Loucy (cell line): ENCODE results near the gene TSPAN10.

ENCODE experiments used
- H2AFZ ChIP-seq: fragments of 200-600 bp; sonication (generic); 2 replicates; pipeline ENCODE4 v1.6.0; 2016; ENCODE audit warnings: antibody characterized with exemption, mild to moderate bottlenecking, low read length, moderate library complexity
- H3F3A ChIP-seq: fragments of 200-600 bp; 2 replicates; pipeline ENCODE4 v1.6.0; 2016; ENCODE audit warnings: antibody characterized with exemption, low read depth, mild to moderate bottlenecking
- H3K27me3 ChIP-seq: fragments of 200-600 bp; sonication (generic); 2 replicates; pipeline ENCODE4 v1.6.1; 2014; ENCODE audit warnings: low read length, mild to moderate bottlenecking; ENCODE audit not compliant: insufficient read depth, poor library complexity, severe bottlenecking
- H3K36me3 ChIP-seq: fragments of 200-600 bp; sonication (generic); 2 replicates; pipeline ENCODE4 v1.6.1; 2016; ENCODE audit warnings: low read length; ENCODE audit not compliant: insufficient read depth
- H3K4me1 ChIP-seq: fragments of 200-600 bp; sonication (generic); 2 replicates; pipeline ENCODE4 v1.5.1; 2014; ENCODE audit warnings: low read length, mild to moderate bottlenecking; ENCODE audit not compliant: insufficient read depth, poor library complexity, severe bottlenecking
- H3K4me2 ChIP-seq: fragments of 200-600 bp; sonication (generic); 2 replicates; pipeline ENCODE4 v1.6.0; 2014; ENCODE audit warnings: antibody characterized with exemption, low read length, low read depth, mild to moderate bottlenecking; ENCODE audit not compliant: poor library complexity, severe bottlenecking
- H3K4me3 ChIP-seq: fragments of 200-600 bp; sonication (generic); 2 replicates; pipeline ENCODE4 v1.5.1; 2014; ENCODE audit warnings: low read length, mild to moderate bottlenecking, mixed read lengths; ENCODE audit not compliant: poor library complexity, severe bottlenecking
- H3K79me2 ChIP-seq: fragments of 200-600 bp; sonication (generic); 2 replicates; pipeline ENCODE4 v1.6.1; 2014; ENCODE audit warnings: low read length; ENCODE audit not compliant: insufficient read depth
- H3K9ac ChIP-seq: fragments of 200-600 bp; sonication (generic); 2 replicates; pipeline ENCODE4 v1.6.0; 2014; ENCODE audit warnings: mild to moderate bottlenecking, low read depth, low read length, moderate library complexity; ENCODE audit not compliant: poor library complexity, severe bottlenecking
- H3K9me2 ChIP-seq: fragments of 200-600 bp; sonication (generic); replicated peaks from 2 replicates; pipeline ENCODE4 v1.6.1; 2016; ENCODE audit warnings: low read depth, low read length, mixed read lengths
- H3K9me3 ChIP-seq: fragments of 200-600 bp; sonication (generic); 2 replicates; pipeline ENCODE4 v1.6.1; 2014; ENCODE audit warnings: mild to moderate bottlenecking, antibody characterized with exemption, low read length, low read depth; ENCODE audit not compliant: insufficient read depth
- H4K20me1 ChIP-seq: fragments of 200-600 bp; sonication (generic); 2 replicates; pipeline ENCODE4 v1.6.0; 2014; ENCODE audit warnings: antibody characterized with exemption, low read length, mild to moderate bottlenecking; ENCODE audit not compliant: insufficient read depth, poor library complexity, severe bottlenecking
- CTCF ChIP-seq: fragments of 200-600 bp; sonication (generic); conservative IDR thresholded peaks from 2 replicates; pipeline ENCODE4 v1.5.1; 2014; ENCODE audit warnings: mild to moderate bottlenecking, antibody characterized with exemption, low read length
- EZH2phosphoT487 ChIP-seq: fragments of 200-600 bp; IDR thresholded peaks from 2 replicates; pipeline ENCODE4 v1.6.1; 2018; ENCODE audit warnings: antibody characterized with exemption, mild to moderate bottlenecking, moderate library complexity, borderline replicate concordance

Gene TSPAN10

GRCh38 chr17:81608082-81608481 lies 28.9 kb upstream of the TSPAN10 start:
- Histone ChIP-seq H3K9me2 (no peaks in the 10 kb centered on the region), H3K4me2 (no peak overlapping the region), H3K4me1 (no peaks in the 10 kb centered on the region), H3F3A (no peaks in the 10 kb centered on the region), H3K4me3 (no peak overlapping the region), H2AFZ (no peak overlapping the region), H3K9me3 (no peaks in the 10 kb centered on the region), H3K79me2 (0 out of 2 replicates have a peak, but pooled peaks cover 7% of the 10 kb centered on the region), H3K36me3 (peaks cover 81% of the 10 kb centered on the region), H3K9ac (no peak overlapping the region), H3K27me3 (no peaks in the 10 kb centered on the region), H4K20me1 (no peaks in the 10 kb centered on the region)
- TF ChIP-seq EZH2phosphoT487: no peak
- no peak for TF ChIP-seq CTCF

DNA sequence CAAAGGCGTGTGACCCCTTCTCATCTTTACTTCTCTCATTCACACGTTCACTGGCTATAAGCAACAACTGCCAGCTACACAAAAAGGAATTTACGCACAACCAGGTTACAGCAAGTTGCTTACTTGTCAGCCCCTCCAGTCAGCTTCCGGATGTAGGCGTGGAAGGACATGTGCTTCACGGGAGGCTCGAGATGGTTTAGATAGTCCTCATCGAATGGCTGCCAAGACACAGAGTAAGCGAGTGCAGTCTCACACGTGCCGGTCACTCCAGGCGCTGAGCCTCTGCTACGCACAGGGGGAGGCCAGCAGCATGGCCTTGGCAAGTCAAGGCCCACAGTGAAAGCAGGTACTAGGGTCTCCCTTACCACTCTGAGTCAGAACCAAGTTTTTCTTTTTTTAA lies 28.4 kb upstream of the TSPAN10 start:
- Histone ChIP-seq H3K79me2 (peaks cover 11% of the 10 kb centered on the region; the same call in 1 of the 2 replicates), H3K36me3 (peaks cover 80% of the 10 kb centered on the region)

DNA sequence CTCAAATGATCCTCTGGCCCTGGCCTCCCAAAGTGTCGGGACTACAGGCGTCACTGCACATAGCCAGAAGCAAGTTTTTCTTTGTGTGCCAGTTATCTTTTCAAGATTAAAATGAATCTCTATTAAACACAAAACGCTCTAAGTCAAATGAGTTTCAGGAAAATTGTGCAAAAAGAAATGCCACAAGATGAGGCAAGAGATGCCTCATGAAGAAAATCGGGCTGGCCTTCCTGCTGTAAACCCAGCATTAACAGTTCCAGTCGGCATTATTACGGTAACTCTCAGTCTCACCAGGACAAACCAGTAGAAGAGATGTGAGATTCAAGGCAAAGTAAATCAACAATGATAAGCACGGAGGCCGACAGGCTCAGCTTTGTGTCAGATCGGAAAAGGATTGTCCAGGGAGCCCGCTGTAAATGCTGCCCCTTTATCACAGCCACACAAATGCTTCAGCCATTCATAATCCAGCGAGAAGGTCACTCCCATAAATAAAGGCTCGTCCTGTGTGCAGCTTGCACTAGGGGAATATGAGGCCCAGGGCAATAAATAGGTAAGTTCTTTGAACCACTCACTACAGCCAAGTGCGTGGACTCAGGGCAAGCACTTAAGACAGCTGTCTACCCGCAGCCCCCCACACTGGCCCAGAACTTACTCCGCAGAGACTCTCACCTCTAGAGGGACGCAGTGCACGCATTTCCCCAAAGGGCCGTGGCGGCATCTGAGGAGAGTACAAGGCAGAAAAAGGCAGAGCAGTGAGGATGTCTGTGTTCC lies 27.3 kb upstream of the TSPAN10 start:
- H3K4me1 ChIP-seq: no peaks in the 10 kb centered on the region
- no peak overlapping the region for H2AFZ ChIP-seq
- no peak overlapping the region for H3K9ac ChIP-seq
- no peaks in the 10 kb centered on the region for H3F3A ChIP-seq
- no peaks in the 10 kb centered on the region for H3K27me3 ChIP-seq
- H3K9me3 ChIP-seq: no peaks in the 10 kb centered on the region
- H3K79me2 ChIP-seq: peaks cover 20% of the 10 kb centered on the region; the same call in 1 of the 2 replicates
- H3K36me3 ChIP-seq: peaks cover 74% of the 10 kb centered on the region
- no peaks in the 10 kb centered on the region for H4K20me1 ChIP-seq
- TF ChIP-seq CTCF: no peak
- no peak for TF ChIP-seq EZH2phosphoT487
- H3K4me2 ChIP-seq: no peak overlapping the region
- no peak overlapping the region for H3K4me3 ChIP-seq
- no peaks in the 10 kb centered on the region for H3K9me2 ChIP-seq

More for the DNA sequence above, 28.4 kb upstream of the TSPAN10 start:
- no peaks in the 10 kb centered on the region for H3K4me1 ChIP-seq
- no peak for TF ChIP-seq CTCF
- no peak for TF ChIP-seq EZH2phosphoT487
- H2AFZ ChIP-seq: no peak overlapping the region
- H3K9me2 ChIP-seq: no peaks in the 10 kb centered on the region
- H4K20me1 ChIP-seq: no peaks in the 10 kb centered on the region
- no peak overlapping the region for H3K4me2 ChIP-seq
- no peaks in the 10 kb centered on the region for H3K27me3 ChIP-seq
- H3K9me3 ChIP-seq: no peaks in the 10 kb centered on the region
- no peaks in the 10 kb centered on the region for H3F3A ChIP-seq
- no peak overlapping the region for H3K4me3 ChIP-seq
- H3K9ac ChIP-seq: no peak overlapping the region
